ENCODE results near the gene TP53I3.
"Not testable (repeated sequence)": the region's sequence is repeated elsewhere in the genome, so short reads cannot be mapped to it uniquely, and the experiment has no call there.

The TP53I3 gene

DNA sequence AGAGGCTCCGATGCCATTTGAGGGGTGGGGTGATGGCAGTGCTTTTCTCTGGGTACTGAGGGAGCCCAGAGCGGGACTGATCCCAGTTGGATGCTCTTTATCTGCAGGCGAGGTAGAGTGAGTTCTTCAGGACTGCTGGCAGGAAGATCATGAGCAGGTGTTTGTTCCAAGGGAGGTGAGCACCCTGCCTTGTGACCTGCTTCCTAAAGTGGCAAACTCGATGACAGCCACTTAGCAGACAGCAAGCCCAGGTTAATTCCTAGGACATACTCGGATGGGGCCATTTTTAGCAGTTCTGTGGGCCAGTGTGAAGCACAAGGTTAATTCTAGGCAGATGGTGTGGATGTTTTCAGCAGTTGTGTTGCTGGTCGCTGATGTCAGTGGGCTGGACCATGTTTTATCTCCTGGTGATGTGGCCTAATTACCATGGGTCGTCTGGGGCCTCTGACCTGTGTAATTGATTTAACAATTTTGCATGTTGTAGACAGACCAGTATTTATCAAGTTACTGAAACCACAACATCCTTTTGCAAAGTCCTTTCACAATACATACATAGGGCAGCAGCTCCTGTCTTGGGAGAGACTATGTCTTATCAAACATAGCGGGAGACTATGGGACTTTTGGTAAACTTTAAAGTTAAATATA, 30.1 kb downstream of the TP53I3 start:
- no peak for DNase-seq (ENCODE audit: low read depth in 2 of 2)

DNA sequence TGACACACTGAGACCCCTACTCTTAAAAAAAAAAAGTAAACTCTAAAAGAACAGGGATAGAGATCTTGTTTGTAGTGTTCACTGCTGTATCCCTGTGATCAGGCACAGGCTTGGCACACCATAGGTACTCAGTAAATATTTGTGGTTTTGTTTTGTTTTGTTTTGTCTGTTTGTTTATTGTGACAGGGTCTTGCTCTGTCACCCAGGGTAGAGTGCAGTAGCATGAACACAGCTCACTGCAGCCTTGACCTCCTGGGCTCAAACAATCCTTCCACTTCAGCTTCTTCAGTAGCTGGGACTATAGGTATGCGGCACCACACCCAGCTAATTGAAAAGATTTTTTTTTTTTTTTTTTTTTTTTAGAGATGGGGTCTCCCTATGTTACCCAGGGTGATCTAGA, 31.7 kb downstream of the TP53I3 start:
- DNase-seq (ENCODE audit: low read depth in 2 of 2): no peak

DNA sequence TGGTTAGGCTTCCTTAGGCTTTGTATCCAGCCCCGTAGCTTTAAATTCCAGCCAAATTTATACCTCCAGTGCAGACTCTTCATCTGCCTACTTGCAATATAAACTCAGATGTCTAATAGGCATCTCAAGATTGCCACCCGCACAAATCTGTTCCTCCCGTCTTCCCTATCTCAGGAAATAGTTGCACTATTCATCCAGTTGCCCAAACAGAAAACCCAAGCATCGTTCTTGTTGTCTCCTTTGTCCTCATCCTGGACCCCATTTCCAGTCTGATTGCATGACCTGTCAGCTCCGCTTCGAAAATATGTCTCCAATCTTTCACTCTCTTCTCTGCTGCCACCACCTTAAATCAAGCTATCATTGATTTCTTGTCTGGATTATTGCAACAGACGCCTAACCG, 32.8 kb downstream of the TP53I3 start:
- DNase-seq (ENCODE audit: low read depth in 2 of 2): no peak

DNA sequence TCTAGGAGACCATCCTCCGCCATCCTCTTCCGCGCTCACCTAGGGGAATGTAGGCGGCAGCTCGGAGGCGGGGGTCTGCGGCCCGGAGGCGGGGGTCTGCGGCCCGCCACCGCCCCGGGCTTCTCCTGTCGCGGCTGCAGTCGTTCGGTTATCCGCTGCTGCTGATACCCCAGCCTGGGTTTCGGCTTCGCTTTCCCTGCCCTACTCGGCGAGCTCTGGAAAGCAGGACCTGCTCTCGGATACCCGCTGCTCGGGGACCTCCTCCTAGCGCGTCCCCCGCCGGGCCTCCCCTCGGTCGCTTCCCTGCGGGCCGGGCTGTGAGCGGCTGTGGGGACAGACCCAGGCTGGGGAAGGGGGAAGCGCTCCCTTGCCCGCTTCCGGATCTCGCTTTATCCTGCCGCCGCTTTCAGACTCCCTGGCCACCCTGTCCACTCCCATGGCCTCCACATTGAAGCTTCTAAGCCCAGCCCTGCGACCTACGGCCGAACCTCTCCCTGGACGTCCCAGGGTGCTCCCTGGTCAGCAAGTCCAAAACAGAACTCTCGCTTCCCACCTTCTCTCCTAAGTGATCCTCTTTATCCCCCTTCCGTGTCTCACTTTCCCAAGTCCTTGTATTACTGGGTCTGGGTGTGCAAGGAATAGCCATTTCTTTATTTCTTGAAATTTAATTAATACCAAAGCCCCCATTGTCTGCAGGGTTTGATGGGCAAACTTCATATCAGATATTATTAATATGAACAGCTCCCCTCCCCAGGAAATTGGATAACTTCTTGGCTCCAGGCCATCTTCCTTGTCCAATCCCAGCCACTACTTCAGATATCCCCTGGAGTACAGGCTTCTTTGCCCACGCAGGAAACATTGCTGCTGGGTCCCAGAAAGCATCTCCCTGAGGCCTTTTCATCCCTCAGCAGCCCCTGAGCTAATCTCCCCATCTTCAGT, 34.3 kb downstream of the TP53I3 start:
- peak in 1 of 2 donors; percentile 3 for DNase-seq (ENCODE audit: low read depth in 2 of 2)

DNA sequence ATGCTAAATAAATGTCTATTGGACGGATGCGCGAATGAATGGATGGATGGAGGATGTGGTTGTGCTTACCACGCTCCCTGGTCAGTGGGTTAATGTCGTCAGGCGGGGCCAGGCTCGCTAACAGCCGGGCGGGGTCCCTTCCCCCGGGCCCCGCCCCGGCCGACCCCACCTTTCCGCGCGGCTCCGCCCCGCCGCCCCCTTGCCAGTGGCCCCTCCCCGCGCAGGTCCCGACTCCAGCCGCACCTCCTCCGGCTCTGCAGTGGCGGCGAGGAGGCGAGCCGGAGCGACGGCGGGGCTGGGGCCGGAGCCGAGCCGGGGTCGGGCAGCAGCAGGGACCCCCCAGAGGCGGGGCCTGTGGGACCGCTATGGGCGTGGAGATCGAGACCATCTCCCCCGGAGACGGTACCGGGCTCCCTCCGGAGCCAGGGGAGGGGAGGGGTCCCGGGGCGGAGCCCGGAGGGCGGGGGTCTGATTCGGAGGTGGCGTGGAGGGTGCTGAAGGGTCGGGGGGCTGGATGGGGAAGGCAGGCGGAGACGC, 35.1 kb downstream of the TP53I3 start, which contains the start of gene FKBP1B:
Gene FKBP1B, plus strand, starts transcription at position 257 of the 537 bp plus-strand sequence. Its CDS starts 109 bp downstream, at position 366.
- DNase-seq (ENCODE audit: low read depth in 2 of 2): peak; percentile 11 to 53

DNA sequence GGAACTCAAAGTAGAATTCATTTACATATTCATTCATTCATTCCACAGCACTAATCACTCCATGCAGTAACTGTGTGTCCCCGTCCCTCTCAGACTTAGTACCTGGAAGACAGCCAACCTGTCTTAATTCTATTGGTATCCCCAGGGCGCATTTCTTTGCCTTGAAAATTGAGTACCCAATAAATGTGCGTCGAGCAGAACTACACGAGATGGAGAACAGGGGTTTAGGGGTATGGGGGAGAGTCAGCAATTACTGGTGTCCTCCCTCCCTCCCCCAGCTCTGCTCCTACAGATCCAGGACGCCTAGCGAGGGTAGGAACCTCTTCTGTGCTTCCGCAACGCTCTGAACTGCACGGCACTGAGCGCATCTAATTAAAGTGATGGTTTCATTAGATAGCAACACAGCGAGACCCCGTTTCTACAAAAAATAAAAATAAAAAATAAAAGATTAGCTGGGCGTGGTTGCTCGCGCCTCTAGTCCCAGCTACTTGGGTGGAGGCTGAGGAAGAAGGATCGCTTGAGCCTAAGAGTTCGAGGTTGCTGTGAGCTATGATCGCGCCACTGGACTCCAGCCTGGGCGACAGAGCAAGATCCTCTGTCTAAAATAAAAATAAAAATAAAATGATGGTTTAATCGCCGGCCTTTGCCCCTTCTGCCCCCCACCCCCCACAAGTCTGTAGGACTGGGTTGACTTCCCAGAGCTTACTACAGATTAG, 35.7 kb downstream of the TP53I3 start:
- no peak for DNase-seq (ENCODE audit: low read depth in 2 of 2)

DNA sequence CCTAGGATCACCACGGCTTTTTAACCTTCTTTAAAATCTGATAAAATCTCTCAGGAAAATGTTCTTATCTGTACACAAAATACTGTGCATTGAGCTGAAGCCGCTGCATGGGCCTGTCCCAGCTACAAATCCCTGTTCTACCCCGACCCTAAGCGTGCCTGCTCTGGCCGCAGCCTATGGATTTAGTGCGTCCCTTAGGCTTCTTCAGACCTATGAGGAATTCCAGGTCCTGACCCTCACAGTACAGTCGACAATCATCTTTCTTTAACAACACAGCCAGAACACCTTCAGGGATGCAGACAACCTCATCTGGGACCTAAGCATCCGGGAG, 37.0 kb downstream of the TP53I3 start:
- DNase-seq (ENCODE audit: low read depth in 2 of 2): no peak

DNA sequence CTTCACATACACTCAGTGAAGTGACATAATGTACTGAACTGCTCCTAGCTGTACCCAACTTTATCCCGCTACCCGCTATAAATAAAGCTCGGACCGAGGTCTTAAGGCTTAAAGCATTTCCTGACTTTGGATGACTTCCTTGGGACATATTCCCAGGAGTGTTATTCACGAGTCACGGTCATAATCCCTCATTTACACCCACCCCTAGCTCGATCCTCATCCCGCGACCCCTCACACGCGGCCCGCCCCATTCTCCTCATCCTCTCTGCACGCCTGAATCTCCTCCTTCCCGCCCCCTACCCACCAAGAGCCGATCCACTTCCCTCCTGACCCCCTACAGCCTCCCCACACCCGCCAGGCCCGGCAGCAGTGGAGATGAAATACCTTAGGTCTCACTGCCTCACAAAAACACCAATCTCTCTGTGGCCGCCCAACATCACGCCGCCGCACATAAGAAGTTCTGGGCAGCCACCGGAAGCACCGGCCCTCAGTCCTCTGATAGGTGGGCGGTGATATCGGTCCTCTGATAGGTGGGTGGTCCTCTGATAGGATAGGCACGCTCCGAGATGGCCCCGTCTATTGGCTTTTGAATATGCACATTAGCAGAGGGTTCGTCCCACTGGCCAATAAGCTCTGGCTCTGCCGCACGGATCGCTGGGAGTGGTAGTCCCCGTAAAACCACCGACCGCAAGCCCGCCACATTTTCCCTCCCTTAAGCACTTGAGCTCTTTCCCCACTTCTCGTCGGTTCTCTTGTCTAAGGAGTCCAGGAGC, 37.5 kb downstream of the TP53I3 start, which contains the start of gene WDCP:
Gene WDCP, minus strand, starts transcription at position 462 of the 773 bp plus-strand sequence. CDS start 7,897 bp downstream, outside the sequence.
- peak; percentile 91 to 94 for DNase-seq (ENCODE audit: low read depth in 2 of 2)

DNA sequence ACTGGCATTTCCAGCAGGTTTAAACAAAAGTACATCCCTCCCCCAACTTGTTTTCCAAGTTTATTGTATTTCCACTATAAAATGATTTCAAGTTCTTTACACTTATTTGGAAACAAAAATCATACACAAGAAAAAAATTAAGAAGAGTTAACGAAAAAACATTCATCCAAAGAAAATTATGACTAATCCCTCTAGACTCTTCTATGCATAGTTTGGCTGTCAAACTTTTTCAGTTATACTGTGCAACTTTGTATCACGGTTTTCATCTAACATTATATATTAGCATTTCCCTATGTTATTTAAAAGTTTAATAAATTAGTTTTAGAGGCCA, 38.1 kb downstream of the TP53I3 start:
- DNase-seq (ENCODE audit: low read depth in 2 of 2): no peak

DNA sequence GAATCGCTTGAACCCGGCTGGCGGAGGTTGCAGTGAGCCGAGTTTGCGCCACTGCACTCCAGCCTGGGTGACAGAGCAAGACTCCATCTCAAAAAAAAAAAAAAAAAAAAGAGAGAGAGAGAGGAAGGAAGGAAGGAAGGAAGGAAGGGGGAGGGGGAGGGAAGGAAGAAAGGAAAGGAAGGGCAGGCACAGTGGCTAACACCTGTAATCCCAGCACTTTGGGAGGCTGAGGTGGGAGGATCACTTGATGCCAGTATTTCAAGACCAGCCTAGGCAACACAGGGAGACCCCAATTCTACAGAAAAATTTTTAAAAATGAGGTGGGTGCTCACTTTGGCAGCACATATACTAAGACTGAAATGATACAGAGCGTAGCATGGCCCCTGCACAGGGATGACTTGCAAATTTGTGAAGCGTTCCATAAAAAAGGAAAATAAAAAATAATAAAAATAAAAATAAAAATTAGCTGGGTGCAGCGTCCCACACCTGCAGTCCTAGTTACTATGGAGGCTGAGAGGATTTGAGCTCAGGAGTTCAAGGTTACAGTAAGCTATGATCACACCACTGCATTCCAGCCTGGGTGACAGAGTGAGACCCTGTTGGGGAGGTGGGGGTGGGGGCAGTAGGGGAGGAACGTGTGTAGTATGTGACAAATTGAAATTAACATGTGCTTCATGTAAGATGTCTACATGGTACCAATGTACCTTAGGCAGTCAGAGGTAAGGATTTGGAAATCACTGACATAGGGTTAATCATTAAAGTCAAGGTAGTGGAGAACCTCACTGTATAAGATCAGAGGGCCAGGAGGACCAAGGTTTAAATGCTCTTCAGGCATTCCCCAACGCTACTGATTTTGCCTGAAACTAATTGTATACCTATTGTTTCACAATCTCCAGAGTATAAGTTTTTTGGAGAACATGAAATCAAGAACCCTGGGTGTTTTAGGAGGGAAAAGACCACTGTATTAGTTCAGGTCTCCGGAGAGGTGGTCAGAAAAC, 38.8 kb downstream of the TP53I3 start:
- DNase-seq (ENCODE audit: low read depth in 2 of 2): no peak

DNA sequence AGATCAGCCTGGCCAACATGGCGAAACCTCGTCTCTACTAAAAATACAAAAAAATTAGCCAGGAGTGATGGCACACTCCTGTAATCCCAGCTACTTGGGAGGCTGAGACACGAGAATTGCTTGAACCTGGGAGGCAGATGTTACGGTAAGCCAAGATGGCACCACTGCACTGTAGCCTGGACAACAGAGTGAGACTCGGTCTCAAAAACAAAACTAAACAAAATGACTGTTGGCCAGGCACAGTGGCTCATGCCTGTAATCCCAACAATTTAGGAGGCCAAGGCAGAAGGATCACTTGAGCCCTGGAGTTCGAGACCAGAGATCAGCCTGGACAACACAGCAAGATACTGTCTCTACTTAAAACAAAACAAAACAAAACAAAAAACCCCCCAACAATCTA, 41.5 kb downstream of the TP53I3 start:
- DNase-seq (ENCODE audit: low read depth in 2 of 2): not testable (repeated sequence)

DNA sequence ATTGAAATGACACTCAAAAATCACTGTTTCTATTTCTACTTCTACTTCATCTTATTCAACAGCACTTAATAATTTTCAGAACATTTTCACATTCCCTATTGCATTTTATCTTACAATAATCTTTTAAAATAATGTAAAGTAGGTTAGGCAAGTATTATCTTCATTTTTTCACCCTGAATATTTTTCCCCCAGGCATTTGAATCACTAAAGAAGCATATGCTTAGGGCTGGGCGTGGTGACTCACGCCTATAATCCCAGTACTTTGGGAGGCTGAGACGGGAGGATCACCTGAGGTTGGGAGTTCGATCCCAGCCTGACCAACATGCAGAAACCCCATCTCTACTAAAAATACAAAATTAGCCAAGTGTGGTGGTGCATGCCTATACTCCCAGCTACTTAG, 44.1 kb downstream of the TP53I3 start:
- DNase-seq (ENCODE audit: low read depth in 2 of 2): no peak

DNA sequence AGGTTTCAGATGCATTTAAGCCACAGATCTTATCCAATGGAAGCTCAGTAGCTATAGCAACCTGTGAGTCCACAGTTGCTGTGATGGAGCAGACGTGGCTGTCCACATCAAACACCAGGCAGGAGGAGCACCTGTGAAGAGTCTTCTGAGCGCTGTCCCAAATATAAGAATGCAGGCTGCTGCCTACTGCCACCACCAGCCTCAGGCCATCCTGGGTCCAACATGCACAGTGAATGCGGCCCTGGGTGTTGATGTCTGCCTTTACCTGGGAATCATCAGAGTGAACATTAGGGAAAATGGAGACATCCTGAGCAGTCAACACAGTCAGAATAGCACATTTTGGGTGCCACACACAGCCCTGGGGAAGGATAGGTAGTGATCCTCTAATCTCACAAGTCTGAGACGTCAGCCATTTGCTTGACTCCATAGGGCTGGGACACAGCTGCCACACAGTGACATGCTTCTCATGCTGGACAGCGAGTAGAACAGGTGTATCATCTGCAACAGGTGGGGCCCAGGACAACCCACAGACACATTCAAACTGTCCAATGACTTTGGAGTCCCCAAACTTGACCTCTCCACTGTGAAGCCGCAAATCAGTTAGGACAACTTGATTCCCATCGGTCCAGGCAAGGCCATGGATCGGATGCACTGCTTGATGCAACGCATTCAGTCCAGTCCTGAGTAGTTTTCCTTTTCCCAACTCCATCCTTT, 45.7 kb downstream of the TP53I3 start:
- no peak for DNase-seq (ENCODE audit: low read depth in 2 of 2)
